Measurements from ENCODE around the gene PLD1. TPM values are rescaled to one million over a fixed set of nuclear protein-coding genes. Genes with fewer than 3 reads are reported as not detected.
A peak's percentile ranks its signal among the peaks of the same experiment; 100 is the strongest.

Gene PLD1
- total and polyA plus RNA-seq, 2 of the 8 experiments (the other 6 are each of a cell fraction or from before 2014, with no cell fraction given): 1.2 to 2.6 TPM

- DNase-seq (ENCODE audit: low read depth in 1 of 2, low spot score in 2 of 2): no peak
- CTCF ChIA-PET (ENCODE audit: partially characterized antibody): interaction anchor here (0.6 to 3.9 kb wide), 9 partner anchors 11 to 225 kb away, joined by 3 to 24 read pairs (median 3); no protein-coding TSS in a partner anchor
Observed at GRCh38 chr3:171790898-171791691, 19.2 kb downstream of the PLD1 start.

More at GRCh38 chr3:171790898-171791691, 19.2 kb downstream of the PLD1 start:
- Histone ChIP-seq H3K79me1 (ENCODE audit: low read depth, low read length) (no peaks in the 10 kb centered on the region), H3K4me2 (ENCODE audit: insufficient read depth in 1 of 2, low read depth in 2 of 2, low read length in 2 of 2) (peak overlapping the region in 1 of 2 experiments; percentile 1; a peak in 1 of 4 replicates), H2AK5ac (ENCODE audit: low read depth, low read length) (no peak overlapping the region), H4K5ac (ENCODE audit: insufficient read length, low read depth, low read length) (no peak overlapping the region), H3K9ac (replicated peaks in 1 of 4; ENCODE audit: extremely low read depth in 1 of 4, low read depth in 3 of 4, low read length in 3 of 4) (no peak overlapping the region), H3K4me1 (replicated peaks in 1 of 4; ENCODE audit: control insufficient read depth in 3 of 4, insufficient read depth in 4 of 4, low read length in 3 of 4) (peaks cover 0 to 3% (median 3%) of the 10 kb centered on the region in 4 experiments; a peak in 3 of 7 replicates), H4K8ac (ENCODE audit: extremely low read depth, insufficient read depth, low read length) (no peak overlapping the region), H4K20me1 (replicated peaks in 1 of 2; ENCODE audit: control insufficient read depth in 1 of 2, insufficient read depth in 2 of 2, low read length in 2 of 2) (no peaks in the 10 kb centered on the region), H3K79me2 (ENCODE audit: control insufficient read depth in 1 of 2, insufficient read depth in 2 of 2, low read length in 2 of 2) (no peaks in the 10 kb centered on the region), H3K23me2 (ENCODE audit: low read depth, low read length) (no peaks in the 10 kb centered on the region), H2BK12ac (ENCODE audit: low read depth, low read length) (peak overlapping the region; percentile 62; the same call in 1 of the 2 replicates), H3K23ac (ENCODE audit: insufficient read length) (no peak overlapping the region), H4K91ac (replicated peaks; ENCODE audit: insufficient read length, low read length) (peak overlapping the region; percentile 21), H2BK120ac (replicated peaks; ENCODE audit: low read depth, low read length) (no peak overlapping the region), H3K18ac (ENCODE audit: extremely low read depth, low read length) (no peak overlapping the region), H3K27me3 (replicated peaks in 1 of 4; ENCODE audit: control insufficient read depth in 3 of 4, extremely low read depth in 1 of 4, insufficient read depth in 3 of 4, low read length in 3 of 4) (no peaks in the 10 kb centered on the region), H3K4ac (replicated peaks; ENCODE audit: insufficient read length, low read depth, low read length) (no peak overlapping the region), H3K36me3 (ENCODE audit: control insufficient read depth in 2 of 4, insufficient read depth in 4 of 4, low read length in 3 of 4) (no peaks in the 10 kb centered on the region), H2BK15ac (ENCODE audit: low read length) (no peak overlapping the region), H2BK5ac (ENCODE audit: low read depth, low read length) (no peak overlapping the region), H3K4me3 (ENCODE audit: extremely low read depth in 1 of 4, insufficient read depth in 2 of 4, low read depth in 3 of 4, low read length in 4 of 4) (no peak overlapping the region), H3K14ac (ENCODE audit: insufficient read length) (no peak overlapping the region), H2BK20ac (ENCODE audit: low read length) (peak overlapping the region; percentile 9), H2AFZ (ENCODE audit: low read length) (no peak overlapping the region), H3K9me3 (ENCODE audit: insufficient read depth in 2 of 2, low read depth in 1 of 2, low read length in 1 of 2) (no peaks in the 10 kb centered on the region), H3K56ac (replicated peaks; ENCODE audit: insufficient read length, low read depth, low read length) (no peak overlapping the region), H3K27ac (ENCODE audit: low read depth, low read length) (no peak overlapping the region)
- 85% methylated on average over 5 of the region's 5 CpGs; no CpG with 5 or more reads in 1 of the 2 experiments for WGBS, 2 experiments (ENCODE audit: extremely low coverage in 1 of 2, insufficient coverage in 1 of 2, insufficient read length in 1 of 2, insufficient replicate concordance in 2 of 2, low coverage in 1 of 2, low lambda C conversion rate in 2 of 2, missing lambda C conversion rate in 1 of 2)
- TF ChIP-seq BACH1 (IDR thresholded peaks at IDR 0.05; ENCODE audit: low read length) (no peak), SIN3A (conservative IDR thresholded peaks at IDR 0.05 in 1 of 2, IDR thresholded peaks at IDR 0.05 in 1 of 2; ENCODE audit: low read depth in 1 of 2, low read length in 2 of 2) (no peak), KDM5A (IDR thresholded peaks at IDR 0.05; ENCODE audit: low read length) (no peak), JUN (IDR thresholded peaks at IDR 0.05; ENCODE audit: low read depth, low read length) (no peak), ATF3 (IDR thresholded peaks at IDR 0.05; ENCODE audit: insufficient read depth, low read depth, low read length) (no peak), TAF1 (IDR thresholded peaks at IDR 0.05; ENCODE audit: low read depth, low read length) (no peak), SIRT6 (IDR thresholded peaks at IDR 0.05; ENCODE audit: low read length) (no peak), EZH2 (IDR thresholded peaks at IDR 0.05; ENCODE audit: low read depth, low read length, severe bottlenecking) (no peak)
- POLR2A ChIA-PET (ENCODE audit: partially characterized antibody): no interaction called here
- FAIRE-seq: no peak

Measured in H1 (cell line).